ENCODE measurements around the gene NCDN.

NCDN gene, protein sequence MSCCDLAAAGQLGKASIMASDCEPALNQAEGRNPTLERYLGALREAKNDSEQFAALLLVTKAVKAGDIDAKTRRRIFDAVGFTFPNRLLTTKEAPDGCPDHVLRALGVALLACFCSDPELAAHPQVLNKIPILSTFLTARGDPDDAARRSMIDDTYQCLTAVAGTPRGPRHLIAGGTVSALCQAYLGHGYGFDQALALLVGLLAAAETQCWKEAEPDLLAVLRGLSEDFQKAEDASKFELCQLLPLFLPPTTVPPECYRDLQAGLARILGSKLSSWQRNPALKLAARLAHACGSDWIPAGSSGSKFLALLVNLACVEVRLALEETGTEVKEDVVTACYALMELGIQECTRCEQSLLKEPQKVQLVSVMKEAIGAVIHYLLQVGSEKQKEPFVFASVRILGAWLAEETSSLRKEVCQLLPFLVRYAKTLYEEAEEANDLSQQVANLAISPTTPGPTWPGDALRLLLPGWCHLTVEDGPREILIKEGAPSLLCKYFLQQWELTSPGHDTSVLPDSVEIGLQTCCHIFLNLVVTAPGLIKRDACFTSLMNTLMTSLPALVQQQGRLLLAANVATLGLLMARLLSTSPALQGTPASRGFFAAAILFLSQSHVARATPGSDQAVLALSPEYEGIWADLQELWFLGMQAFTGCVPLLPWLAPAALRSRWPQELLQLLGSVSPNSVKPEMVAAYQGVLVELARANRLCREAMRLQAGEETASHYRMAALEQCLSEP

DNA sequence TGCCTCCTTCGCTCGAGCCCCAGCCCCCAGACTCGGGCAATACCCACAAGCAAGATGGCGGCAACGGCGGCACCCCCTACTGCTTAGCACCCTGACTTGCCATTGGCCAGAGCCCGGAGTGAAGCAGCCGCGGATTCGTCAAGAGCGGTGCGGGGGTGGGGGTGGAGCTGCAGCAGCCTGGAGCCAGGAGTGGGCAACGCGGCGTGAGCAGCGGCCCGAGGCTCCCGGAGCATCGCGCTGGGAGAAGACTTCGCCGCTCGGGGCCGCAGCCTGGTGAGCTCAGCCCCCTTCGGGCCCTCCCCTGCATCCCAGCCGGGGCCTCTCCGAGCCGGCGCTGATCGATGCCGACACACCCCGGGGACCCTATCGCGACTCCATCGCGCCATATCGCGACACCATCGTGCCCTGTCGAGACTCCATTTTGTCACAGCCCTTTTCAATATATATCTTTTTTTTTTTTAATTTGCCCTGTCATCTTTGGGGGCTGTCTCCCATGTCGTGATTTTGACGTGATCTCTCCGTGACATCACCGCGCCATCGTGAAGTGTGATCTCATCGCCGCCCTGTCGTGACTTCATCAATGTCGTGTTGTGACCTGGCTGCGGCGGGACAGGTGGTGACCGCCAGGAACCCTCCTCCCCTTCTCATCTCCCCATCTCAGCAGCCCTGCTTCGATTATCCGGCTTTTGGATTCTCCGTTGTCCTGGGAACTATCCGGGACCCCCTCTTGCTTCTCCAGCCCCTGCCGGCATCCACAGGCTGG is at the start of gene NCDN:
NCDN (plus strand) TSS at position 189 of the 763 bp plus-strand sequence; CDS start at position 581, 392 bp downstream.
- peak; percentile 95 for DNase-seq
- in situ Hi-C loops (cut with HindIII; ENCODE audit: low pct_ligation_motif_present, low pct_unique_long_range_greater_than_20kb, low sequenced_read_pairs): no loop called here

DNA sequence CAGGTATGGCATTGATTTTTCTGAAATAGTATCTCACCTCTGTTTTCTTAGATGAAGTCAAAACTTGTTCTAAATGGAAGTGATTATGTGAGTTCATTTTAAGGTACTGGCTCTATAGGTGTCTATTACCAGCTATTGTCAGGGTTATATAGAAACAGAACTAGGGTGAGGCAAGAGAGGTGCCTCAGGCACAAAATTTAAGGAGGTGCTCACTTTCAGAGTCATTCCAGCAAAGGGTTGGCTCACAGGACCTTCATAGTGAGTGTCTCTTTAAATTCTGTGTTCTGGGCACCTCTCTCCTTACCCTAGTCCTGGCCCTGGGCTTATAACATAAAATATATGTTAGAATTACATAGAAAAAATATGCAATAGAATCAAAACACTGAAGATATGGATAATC is 49.7 kb upstream of the NCDN start:
- no peak for DNase-seq
- in situ Hi-C loops (cut with HindIII; ENCODE audit: low pct_ligation_motif_present, low pct_unique_long_range_greater_than_20kb, low sequenced_read_pairs): no loop called here

DNA sequence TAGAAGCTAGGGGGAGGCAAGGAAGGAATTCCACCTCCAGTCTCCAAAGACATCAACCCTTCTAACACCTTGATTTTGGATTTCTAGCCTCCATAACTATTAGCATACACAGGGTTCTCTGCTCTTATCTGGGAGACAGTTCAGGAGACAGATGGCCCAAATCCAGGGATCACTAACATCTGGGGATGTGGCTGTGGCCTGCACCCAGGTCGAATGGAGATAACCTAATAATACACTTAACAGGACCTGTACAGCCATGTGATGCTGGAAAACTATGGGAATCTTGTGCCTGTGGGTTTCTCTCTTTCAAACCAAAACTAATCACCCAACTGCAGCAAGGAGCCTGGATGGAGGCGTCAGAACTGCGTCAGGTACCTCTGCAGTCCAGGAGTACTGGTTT is 48.0 kb upstream of the NCDN start:
- no peak for DNase-seq
- in situ Hi-C loops (cut with HindIII; ENCODE audit: low pct_ligation_motif_present, low pct_unique_long_range_greater_than_20kb, low sequenced_read_pairs): no loop called here

DNA sequence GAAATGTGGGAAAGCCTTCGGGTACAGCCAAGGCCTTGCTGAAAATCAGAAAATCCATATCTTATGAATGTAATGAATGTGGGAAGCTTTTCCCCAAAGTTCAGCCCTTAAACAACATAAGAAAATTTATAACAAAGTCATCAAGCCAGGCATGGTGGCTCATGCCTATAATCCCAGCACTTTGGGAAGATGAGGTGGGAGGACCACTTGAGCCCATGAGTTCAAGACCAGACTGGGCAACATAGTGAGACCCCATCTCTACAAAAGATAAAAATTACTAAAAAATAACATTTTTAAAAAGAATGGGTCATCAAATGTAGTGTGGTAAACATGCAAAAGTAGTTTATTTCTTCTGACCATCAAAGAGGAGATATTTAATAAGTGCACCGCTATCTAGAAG is 46.3 kb upstream of the NCDN start:
- in situ Hi-C loops (cut with HindIII; ENCODE audit: low pct_ligation_motif_present, low pct_unique_long_range_greater_than_20kb, low sequenced_read_pairs): no loop called here
- DNase-seq: no peak

DNA sequence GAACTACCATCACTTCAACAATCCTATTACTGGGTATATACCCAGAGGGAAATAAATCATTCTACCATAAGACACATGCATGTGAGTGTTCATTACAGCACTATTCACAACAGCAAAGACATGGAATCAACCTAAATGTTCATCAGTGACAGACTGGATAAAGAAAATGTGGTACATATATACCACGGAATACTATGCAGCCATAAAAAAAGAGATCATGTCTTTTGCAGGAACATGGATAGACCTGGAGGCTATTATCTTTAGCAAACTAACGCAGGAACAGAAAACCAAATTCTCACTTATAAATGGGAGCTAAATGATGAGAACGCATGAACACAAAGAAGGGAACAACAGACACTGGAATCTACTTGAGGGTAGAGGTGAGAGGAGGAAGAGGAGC is 39.4 kb upstream of the NCDN start:
- in situ Hi-C loops (cut with HindIII; ENCODE audit: low pct_ligation_motif_present, low pct_unique_long_range_greater_than_20kb, low sequenced_read_pairs): no loop called here

DNA sequence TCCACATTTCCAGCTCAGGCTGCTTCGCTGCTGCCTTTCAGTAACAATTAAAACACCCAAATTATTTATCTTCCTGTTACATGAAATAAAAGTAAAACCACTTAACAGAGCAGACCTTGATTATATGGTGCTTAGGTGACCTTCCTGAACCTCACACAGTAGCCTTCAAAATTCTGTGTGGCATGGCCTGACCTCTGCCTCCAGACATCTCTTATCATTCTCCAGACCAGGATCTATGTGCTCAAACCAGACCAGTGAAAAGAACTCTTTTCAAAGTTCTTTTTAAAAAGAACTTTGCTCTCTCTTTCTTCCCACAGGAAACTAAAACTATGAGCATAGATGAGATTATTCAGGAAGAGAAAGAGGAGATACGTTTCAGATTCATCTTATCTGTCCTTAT is 38.2 kb upstream of the NCDN start:
- in situ Hi-C loops (cut with HindIII; ENCODE audit: low pct_ligation_motif_present, low pct_unique_long_range_greater_than_20kb, low sequenced_read_pairs): no loop called here
- DNase-seq: no peak

More for the DNA sequence above, 39.4 kb upstream of the NCDN start:
- DNase-seq: no peak

DNA sequence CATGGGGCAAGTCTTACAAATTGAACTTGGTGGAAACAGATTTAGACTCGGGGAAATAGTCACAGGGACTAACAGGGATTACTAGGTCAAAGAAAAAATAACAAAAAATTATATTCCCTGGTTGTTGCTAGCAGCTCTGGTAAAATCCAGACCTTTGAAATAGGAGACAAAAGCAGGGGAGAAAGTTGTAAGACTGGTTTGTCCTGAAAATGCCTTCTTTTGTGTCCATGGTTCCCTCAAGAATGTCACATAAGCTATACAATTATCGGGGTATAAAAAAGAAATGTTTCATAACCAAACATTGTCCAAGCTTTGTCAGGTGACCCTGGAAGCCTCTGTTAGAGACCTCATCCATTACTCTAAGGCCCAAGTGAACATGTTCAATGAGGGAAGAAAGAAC is 33.5 kb upstream of the NCDN start:
- in situ Hi-C loops (cut with HindIII; ENCODE audit: low pct_ligation_motif_present, low pct_unique_long_range_greater_than_20kb, low sequenced_read_pairs): no loop called here
- no peak for DNase-seq

DNA sequence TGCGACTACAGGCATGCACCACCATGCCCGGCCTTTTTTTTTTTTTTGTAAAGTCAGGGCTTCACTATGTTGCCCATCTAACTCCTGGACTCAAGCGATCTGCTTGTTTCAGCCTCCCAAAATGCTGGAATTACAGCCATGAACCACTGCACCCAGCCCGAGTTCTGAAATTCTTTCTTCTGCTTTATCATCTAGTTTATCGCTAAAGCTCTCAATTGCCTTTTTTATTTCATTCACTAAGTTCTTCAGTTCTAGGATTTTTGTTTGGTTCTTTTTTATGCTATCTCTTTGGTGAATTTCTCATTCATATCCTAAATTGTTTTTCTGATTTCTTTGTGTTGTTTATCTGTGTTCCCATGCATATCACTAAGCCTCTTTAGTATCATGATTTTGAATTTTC is 27.4 kb upstream of the NCDN start:
- no peak for DNase-seq
- in situ Hi-C loops (cut with HindIII; ENCODE audit: low pct_ligation_motif_present, low pct_unique_long_range_greater_than_20kb, low sequenced_read_pairs): no loop called here

DNA sequence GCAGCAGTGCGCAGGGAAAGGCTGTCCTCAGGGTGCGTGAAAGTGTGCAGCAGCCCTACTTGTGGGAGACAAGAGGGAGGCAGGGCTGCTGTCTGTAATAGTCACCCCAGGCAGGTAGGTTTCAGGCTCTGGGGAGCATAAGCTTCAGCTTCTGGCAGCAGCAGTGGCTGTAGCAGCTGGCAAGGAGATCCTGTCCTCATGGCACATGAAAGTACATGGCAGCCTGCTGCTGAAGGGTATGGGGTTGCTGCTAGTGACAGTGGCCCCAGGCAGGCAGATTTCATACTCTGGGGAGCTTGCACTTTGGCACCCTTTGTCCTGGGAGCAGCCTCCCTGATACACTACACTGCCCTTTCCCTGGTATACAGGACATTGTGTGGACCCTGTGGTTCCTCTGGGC is 26.7 kb upstream of the NCDN start:
- DNase-seq: no peak
- in situ Hi-C loops (cut with HindIII; ENCODE audit: low pct_ligation_motif_present, low pct_unique_long_range_greater_than_20kb, low sequenced_read_pairs): no loop called here

DNA sequence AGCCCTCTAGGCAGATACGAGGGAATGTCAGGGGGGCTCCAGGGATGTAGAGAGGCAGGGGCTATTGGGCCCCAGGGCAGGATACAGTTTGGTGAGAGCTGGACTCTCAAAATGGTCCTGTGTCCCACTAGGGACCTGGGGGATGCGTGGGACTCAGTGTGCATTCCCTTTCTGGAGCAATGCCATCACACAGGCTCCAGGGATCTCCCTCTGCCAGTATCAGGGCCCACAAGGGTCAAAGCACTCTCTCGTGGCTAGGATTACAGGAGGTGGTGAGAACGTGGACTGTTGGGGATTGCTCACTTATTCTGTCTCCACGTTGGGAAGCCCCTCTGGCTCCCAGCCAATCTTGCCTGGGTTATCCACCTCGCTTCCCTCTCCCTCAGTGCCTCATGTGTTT is 26.2 kb upstream of the NCDN start:
- in situ Hi-C loops (cut with HindIII; ENCODE audit: low pct_ligation_motif_present, low pct_unique_long_range_greater_than_20kb, low sequenced_read_pairs): no loop called here
- DNase-seq: no peak

DNA sequence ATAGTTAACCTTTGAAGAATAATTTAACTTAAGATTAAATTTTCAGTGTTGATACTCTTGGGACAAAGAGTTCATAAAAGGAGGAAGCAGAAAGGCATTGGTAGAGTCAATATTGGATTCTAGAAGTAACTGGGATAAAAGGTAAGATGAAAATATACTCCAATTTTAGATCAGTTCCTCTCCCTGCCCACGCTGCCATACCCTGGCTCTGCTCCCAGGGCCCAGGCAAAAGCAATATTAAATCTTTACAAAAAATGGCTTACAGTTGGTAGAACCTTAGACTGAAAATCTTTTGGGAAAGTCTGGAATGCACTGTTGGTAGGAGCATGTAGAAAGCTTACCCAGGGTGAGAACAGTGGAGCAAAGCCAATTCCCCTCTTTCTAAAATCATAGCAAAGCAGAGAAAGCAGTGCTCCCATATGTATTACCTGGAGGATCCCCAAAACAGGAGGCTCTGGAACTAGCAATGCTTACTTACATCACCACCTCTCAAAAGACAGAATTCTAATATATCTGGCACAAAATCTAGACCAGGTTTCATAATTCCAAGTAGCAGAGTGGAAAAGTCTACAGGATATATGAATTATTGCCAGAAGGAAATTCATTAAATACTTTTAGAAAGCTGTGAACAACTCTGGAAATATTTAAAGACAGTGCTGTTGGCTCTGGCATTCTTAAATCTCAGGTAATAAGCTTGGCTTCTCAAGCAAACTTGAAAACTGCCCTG is 24.9 kb upstream of the NCDN start:
- in situ Hi-C loops (cut with HindIII; ENCODE audit: low pct_ligation_motif_present, low pct_unique_long_range_greater_than_20kb, low sequenced_read_pairs): no loop called here
- no peak for DNase-seq

DNA sequence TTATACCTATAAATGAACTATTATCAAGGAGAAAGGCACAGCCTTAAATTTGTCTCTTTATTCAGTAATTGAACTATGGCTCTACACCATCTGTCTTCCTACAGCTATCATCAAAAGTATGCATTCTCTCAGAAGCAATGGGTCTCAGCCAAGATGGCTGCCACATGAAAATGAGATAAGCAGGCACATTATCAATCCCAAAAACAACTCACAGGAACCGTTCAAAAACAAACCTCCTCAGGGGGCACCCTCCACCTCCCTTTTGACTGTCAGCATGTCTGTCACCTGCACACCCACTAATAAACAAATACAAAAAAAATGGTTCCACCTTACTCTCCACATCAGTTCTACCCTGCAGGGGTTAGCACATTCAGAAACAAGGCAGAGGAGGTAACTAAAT is 24.0 kb upstream of the NCDN start:
- DNase-seq: no peak
- in situ Hi-C loops (cut with HindIII; ENCODE audit: low pct_ligation_motif_present, low pct_unique_long_range_greater_than_20kb, low sequenced_read_pairs): no loop called here

DNA sequence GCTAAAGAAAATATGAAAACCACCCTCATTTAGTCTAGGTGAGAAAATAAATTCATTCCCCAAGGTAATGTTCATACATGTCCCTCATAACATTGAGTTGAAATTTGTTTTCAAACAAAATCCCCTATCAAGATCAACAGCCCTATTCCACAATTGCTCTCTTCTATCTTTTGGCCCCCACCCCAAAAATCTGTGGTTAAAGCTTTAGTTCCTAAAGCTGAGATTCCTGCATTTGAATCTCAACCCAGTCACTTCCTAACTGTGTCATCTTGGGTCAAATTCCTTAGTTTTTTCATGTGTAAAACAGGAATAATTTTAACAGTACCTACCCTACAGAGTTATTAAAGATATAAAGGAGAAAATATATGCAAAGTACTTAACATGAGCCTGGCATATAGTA is 22.4 kb upstream of the NCDN start:
- no peak for DNase-seq
- in situ Hi-C loops (cut with HindIII; ENCODE audit: low pct_ligation_motif_present, low pct_unique_long_range_greater_than_20kb, low sequenced_read_pairs): no loop called here

DNA sequence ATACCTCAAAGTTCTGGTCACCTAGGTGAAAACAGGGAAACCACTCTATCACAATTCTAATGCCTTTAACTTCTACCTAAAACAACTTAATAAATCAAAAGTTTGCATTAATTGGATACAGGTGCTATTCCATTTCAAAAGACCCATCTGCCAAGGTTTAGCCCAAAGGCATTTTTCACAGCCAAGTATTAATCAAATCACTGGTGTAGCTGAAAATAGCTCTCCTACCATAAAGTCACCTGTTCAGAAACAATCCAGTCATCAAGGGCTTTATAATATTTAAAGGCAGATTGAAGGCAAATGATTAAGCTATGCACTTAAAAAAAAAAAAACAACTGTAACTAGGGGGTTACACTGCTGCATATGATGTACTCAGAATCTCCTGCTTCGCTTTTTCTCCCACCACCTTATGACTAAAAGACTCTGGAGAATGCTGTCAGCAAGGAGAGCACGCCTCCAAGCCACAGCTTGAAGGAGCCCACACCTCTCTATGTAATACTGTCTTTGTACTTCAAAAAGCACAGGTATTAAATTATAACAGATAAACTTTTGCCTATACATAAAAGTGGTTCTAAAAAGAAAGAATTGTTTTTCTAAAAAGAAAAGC is 20.9 kb upstream of the NCDN start:
- in situ Hi-C loops (cut with HindIII; ENCODE audit: low pct_ligation_motif_present, low pct_unique_long_range_greater_than_20kb, low sequenced_read_pairs): no loop called here
- DNase-seq: no peak

DNA sequence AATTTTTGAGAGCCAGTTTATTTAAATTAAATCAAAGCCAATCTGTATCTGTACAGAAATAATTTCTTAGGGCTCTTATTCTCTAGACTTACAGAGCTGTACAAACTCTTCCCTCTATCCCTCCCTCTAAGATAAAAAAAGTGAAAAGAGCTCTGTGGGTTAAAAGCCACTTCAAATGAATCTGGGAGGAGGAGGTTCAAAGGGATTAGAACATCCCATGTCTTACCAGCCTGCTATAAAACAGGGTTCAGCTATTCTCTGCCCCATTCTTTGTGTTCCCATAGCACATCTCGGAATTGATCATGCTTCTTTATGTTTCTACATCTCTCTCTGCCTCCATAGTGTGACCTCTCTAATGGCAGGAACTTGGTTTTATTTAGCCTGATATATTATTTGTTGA is 19.8 kb upstream of the NCDN start:
- DNase-seq: no peak
- in situ Hi-C loops (cut with HindIII; ENCODE audit: low pct_ligation_motif_present, low pct_unique_long_range_greater_than_20kb, low sequenced_read_pairs): no loop called here

DNA sequence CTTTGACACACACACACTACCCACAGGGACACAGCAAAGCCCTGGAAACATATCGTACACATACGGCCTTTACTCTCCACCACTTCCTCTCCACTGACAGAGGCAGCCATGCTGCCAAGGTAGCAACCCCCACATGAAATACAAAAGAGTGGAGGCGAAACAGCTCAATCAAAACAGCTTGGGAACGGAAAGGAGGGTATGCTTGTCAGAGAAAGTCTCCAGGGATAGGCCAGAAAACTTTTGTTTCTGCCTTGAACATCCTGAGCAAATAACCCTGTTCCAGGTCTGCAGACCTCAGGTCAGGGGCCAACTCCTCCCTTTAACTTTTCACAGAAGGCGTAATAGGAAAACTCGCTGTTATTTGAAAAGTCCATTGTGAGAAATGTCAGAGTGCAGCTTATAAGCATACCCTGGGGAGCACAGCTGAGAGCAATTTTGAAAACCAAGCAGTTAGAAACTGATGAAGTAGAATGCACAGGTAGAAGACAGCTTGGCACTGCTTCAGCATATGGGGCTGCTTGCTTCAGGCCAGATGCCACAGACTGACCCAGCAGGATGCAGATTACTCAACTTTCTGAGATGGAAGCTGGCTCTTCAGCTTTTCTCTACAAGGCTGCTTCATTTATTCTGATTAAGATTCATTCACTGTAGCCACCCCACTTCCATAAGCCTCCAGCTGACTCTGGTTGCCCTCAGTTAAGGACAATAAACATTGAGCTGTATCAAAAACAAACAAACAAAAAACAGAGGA is 18.4 kb upstream of the NCDN start:
- DNase-seq: no peak

DNA sequence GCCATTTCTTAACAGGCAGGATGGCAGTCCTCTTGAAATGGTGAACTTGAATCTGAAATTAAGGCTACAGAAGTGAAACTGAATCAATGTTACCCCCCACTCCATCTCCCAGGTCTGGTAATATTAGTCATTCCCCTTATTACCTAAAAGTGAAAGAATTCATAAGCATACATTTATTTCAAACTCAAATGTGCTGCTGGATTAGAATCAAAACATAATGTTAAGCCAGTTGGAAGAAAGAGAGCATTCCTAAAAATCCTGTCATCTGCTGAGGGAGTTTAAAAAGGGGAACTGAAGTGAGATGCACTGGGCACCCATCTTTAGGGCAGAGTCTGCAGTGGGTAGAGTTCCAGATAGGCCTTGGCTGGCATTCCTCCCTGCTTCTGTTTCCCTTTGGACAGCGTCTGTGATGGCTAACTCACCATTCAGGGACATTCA is 17.8 kb upstream of the NCDN start:
- no peak for DNase-seq
- in situ Hi-C loops (cut with HindIII; ENCODE audit: low pct_ligation_motif_present, low pct_unique_long_range_greater_than_20kb, low sequenced_read_pairs): no loop called here

More for the DNA sequence above, 18.4 kb upstream of the NCDN start:
- in situ Hi-C loops (cut with HindIII; ENCODE audit: low pct_ligation_motif_present, low pct_unique_long_range_greater_than_20kb, low sequenced_read_pairs): no loop called here

DNA sequence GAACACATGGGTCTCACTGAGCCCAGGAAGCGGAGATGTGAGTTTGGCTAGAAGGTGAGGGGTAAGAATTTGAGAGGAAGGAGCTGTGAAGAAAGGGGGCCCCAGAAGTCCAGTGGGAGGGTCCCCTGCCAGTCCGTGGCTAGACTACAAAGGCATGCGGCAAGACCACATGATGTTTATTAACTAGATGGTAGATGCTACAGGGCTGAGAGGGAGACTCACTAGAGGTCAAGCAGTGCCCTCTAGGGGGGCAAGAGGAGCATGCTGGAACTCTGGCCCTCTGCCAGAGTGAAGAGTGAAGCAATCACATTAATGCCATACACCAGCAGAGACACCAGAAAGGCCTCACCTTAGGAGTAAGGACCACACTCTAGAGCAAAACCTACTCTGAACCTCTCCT is 12.6 kb upstream of the NCDN start:
- in situ Hi-C loops (cut with HindIII; ENCODE audit: low pct_ligation_motif_present, low pct_unique_long_range_greater_than_20kb, low sequenced_read_pairs): no loop called here
- peak; percentile 46 for DNase-seq
